ENCODE data around the gene OR4X2. TPM values are rescaled to one million over a fixed set of nuclear protein-coding genes. Genes with fewer than 3 reads are reported as not detected.

The OR4X2 gene
- total RNA-seq, 6 experiments from 2014 or later, result not detected

DNA sequence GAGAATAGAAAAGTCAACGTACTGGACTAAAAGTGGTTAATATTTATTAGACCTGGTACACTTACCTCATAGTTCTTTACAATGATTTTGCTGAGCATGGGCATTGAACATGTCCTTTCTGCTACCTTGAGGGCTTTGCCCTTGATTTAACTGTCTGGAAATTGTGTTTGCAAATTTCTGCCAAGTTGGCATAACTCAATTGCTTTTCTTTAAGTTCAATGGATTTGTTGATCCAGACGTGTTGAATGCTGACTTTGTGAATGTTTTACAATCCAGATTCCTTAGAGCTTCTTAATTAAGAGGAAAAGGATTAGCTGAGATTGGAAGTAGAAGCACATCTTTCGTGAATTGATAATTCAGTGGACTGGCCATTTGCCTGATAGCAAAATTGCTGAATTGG, 7.2 kb upstream of the OR4X2 start:
- 5% methylated on average over 3 of the region's 3 CpGs for WGBS (ENCODE audit: insufficient coverage, low coverage, low lambda C conversion rate, missing lambda C conversion rate)
- Histone ChIP-seq H3K4me1 (no peaks in the 10 kb centered on the region), H3K27me3 (no peaks in the 10 kb centered on the region), H3K27ac (no peak overlapping the region), H3K9me3 (no peaks in the 10 kb centered on the region), H3K36me3 (no peaks in the 10 kb centered on the region), H3K4me3 (no peak overlapping the region)
- intact Hi-C loops (cut with DNase I), result no loop called here
- TF ChIP-seq POLR2A (IDR thresholded peaks at IDR 0.05) (no peak), CTCF (IDR thresholded peaks at IDR 0.05) (no peak)
- ATAC-seq (no peak), DNase-seq (no peak)

DNA sequence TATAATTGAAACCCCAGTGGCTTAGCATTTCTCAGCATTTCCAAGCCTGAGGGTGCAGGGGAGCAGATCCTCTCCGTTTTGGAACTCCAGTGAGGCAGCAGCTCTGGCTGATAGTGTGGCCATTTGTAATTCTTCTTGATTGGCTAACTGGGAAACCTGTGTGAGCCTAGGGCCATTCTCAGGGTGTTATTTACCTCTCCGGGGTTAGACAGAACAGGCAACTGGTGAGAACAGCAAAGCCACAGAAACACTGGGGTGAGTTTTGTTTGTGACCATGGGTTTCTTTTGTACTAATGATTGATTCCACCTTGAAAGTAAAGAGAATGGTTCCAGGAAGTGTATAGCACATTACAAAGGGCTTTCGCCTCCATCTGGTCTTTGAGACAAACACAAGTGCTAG, 2.4 kb upstream of the OR4X2 start:
- Histone ChIP-seq H3K27me3 (no peaks in the 10 kb centered on the region), H3K36me3 (no peaks in the 10 kb centered on the region), H3K9me3 (no peaks in the 10 kb centered on the region), H3K27ac (no peak overlapping the region), H3K4me3 (no peak overlapping the region), H3K4me1 (no peaks in the 10 kb centered on the region)
- no peak for DNase-seq
- no peak for ATAC-seq
- WGBS (ENCODE audit: insufficient coverage, low coverage, low lambda C conversion rate, missing lambda C conversion rate), result 45% methylated on average over 3 of the region's 3 CpGs
- TF ChIP-seq CTCF (IDR thresholded peaks at IDR 0.05) (no peak), POLR2A (IDR thresholded peaks at IDR 0.05) (no peak)
- intact Hi-C loops (cut with DNase I), result no loop called here

- intact Hi-C loops (cut with DNase I), result no loop called here
- Histone ChIP-seq H3K27me3 (no peaks in the 10 kb centered on the region), H3K4me1 (no peaks in the 10 kb centered on the region), H3K36me3 (no peaks in the 10 kb centered on the region), H3K9me3 (no peaks in the 10 kb centered on the region), H3K27ac (no peak overlapping the region), H3K4me3 (no peak overlapping the region)
- DNase-seq, result no peak
- TF ChIP-seq POLR2A (IDR thresholded peaks at IDR 0.05), result no peak
- no peak for TF ChIP-seq CTCF (IDR thresholded peaks at IDR 0.05)
- 89% methylated on average over 1 of the region's 1 CpG for WGBS (ENCODE audit: insufficient coverage, low coverage, low lambda C conversion rate, missing lambda C conversion rate)
- no peak for ATAC-seq
Observed at GRCh38 chr11:48248902-48249301, 4.0 kb downstream of the OR4X2 start.

- intact Hi-C loops (cut with DNase I), result no loop called here
Observed at GRCh38 chr11:48261600-48261999, 16.7 kb downstream of the OR4X2 start.

More at GRCh38 chr11:48261600-48261999, 16.7 kb downstream of the OR4X2 start:
- no peak for TF ChIP-seq POLR2A (IDR thresholded peaks at IDR 0.05)
- no peak for TF ChIP-seq CTCF (IDR thresholded peaks at IDR 0.05)
- ATAC-seq (no peak), DNase-seq (no peak)
- WGBS (ENCODE audit: insufficient coverage, low coverage, low lambda C conversion rate, missing lambda C conversion rate), result 56% methylated on average over 2 of the region's 2 CpGs
- H3K36me3 ChIP-seq, result no peaks in the 10 kb centered on the region
- H3K4me3 ChIP-seq, result no peak overlapping the region
- no peaks in the 10 kb centered on the region for H3K9me3 ChIP-seq
- no peak overlapping the region for H3K27ac ChIP-seq
- no peaks in the 10 kb centered on the region for H3K4me1 ChIP-seq
- no peaks in the 10 kb centered on the region for H3K27me3 ChIP-seq
